Sigmoid colon (tissue), 4 donors: ENCODE measurements around the gene ZNF407.

Source experiments
- EP300 ChIP-seq, 4 donors: sonication (generic); formaldehyde crosslinking; IDR thresholded peaks; one replicate each; pipeline ENCODE4 v1.6.1; 2017; ENCODE audit warnings: antibody characterized with exemption in 4 of 4
- POLR2A ChIP-seq, 2 donors: fragments of 450-650 bp; IDR thresholded peaks; one replicate each; pipeline ENCODE4 v1.6.1; 2016; ENCODE audit warnings: antibody characterized with exemption in 2 of 2, mild to moderate bottlenecking in 2 of 2, moderate library complexity in 2 of 2
- POLR2AphosphoS5 ChIP-seq, 4 donors: sonication (generic); formaldehyde crosslinking; IDR thresholded peaks; one replicate each; pipeline ENCODE4 v1.6.1; 2017; ENCODE audit warnings: antibody characterized with exemption in 4 of 4
- TF ChIP-seq, protein P1 (sequence below), 4 experiments: fragments of 450-650 bp in 3 of 4; fragments of 200-600 bp in 1 of 4; IDR thresholded peaks; one replicate each; pipeline ENCODE4 v1.5.1; 2016 to 2019; ENCODE audit warnings: antibody characterized with exemption in 4 of 4, mild to moderate bottlenecking in 3 of 4, moderate library complexity in 2 of 4

- TF ChIP-seq, protein P1, sequence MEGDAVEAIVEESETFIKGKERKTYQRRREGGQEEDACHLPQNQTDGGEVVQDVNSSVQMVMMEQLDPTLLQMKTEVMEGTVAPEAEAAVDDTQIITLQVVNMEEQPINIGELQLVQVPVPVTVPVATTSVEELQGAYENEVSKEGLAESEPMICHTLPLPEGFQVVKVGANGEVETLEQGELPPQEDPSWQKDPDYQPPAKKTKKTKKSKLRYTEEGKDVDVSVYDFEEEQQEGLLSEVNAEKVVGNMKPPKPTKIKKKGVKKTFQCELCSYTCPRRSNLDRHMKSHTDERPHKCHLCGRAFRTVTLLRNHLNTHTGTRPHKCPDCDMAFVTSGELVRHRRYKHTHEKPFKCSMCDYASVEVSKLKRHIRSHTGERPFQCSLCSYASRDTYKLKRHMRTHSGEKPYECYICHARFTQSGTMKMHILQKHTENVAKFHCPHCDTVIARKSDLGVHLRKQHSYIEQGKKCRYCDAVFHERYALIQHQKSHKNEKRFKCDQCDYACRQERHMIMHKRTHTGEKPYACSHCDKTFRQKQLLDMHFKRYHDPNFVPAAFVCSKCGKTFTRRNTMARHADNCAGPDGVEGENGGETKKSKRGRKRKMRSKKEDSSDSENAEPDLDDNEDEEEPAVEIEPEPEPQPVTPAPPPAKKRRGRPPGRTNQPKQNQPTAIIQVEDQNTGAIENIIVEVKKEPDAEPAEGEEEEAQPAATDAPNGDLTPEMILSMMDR (IDR thresholded peaks at IDR 0.05): no peak
- TF ChIP-seq POLR2AphosphoS5 (IDR thresholded peaks at IDR 0.05) (no peak), POLR2A (IDR thresholded peaks at IDR 0.05) (no peak), EP300 (IDR thresholded peaks at IDR 0.05) (no peak)
Measured at GRCh38 chr18:74613381-74613780, 15.7 kb downstream of the ZNF407 start.
